GM06990 (cell line): ENCODE measurements around the gene STARD7.

Source experiments
- DNase-seq: peaks from one replicate; pipeline ENCODE4 v3.0.0-alpha.2; 2011; ENCODE audit not compliant: insufficient read length; ENCODE audit errors: extremely low read depth
- H3K27me3 ChIP-seq: replicated peaks from 2 replicates; pipeline ENCODE4 v1.6.0; 2011; ENCODE audit warnings: low read length; ENCODE audit not compliant: control insufficient read depth, insufficient read depth
- H3K36me3 ChIP-seq: 2 replicates; pipeline ENCODE4 v1.5.1; 2011; ENCODE audit warnings: low read length; ENCODE audit not compliant: control insufficient read depth, insufficient read depth
- H3K4me3 ChIP-seq: replicated peaks from 2 replicates; pipeline ENCODE4 v1.5.1; 2011; ENCODE audit warnings: low read depth, mild to moderate bottlenecking, control low read depth, low read length
- TF ChIP-seq, protein P1 (sequence below): IDR thresholded peaks from 2 replicates; pipeline ENCODE4 v1.5.1; 2011; ENCODE audit warnings: low read length, control low read depth, mild to moderate bottlenecking, inconsistent platforms; ENCODE audit not compliant: insufficient read depth, poor library complexity, severe bottlenecking

Gene STARD7

DNA sequence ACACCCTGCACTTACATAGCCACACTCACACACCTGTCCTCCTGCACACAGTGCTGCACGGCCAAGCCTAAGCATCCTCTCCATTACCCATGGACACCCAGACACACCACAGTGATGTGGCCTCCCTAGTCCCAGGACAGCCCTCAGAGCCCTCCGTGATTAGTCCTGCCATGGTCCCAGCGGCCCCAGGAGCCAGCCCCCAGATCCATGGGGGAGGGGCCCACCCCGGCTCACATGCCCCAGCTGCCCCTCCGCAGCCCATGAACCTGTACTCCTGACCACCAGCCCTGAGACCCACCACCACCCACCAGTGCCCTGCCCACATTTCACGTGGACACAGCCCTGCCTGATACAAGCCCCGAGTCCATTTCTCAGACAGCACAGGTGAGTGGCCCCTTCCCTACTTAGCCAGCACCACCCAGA, 55.3 kb downstream of the STARD7 start:
- TF ChIP-seq, protein P1, sequence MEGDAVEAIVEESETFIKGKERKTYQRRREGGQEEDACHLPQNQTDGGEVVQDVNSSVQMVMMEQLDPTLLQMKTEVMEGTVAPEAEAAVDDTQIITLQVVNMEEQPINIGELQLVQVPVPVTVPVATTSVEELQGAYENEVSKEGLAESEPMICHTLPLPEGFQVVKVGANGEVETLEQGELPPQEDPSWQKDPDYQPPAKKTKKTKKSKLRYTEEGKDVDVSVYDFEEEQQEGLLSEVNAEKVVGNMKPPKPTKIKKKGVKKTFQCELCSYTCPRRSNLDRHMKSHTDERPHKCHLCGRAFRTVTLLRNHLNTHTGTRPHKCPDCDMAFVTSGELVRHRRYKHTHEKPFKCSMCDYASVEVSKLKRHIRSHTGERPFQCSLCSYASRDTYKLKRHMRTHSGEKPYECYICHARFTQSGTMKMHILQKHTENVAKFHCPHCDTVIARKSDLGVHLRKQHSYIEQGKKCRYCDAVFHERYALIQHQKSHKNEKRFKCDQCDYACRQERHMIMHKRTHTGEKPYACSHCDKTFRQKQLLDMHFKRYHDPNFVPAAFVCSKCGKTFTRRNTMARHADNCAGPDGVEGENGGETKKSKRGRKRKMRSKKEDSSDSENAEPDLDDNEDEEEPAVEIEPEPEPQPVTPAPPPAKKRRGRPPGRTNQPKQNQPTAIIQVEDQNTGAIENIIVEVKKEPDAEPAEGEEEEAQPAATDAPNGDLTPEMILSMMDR = no peak
- H3K36me3 ChIP-seq = no peaks in the 10 kb centered on the region
- DNase-seq = no peak
- no peak overlapping the region for H3K4me3 ChIP-seq
- no peaks in the 10 kb centered on the region for H3K27me3 ChIP-seq

DNA sequence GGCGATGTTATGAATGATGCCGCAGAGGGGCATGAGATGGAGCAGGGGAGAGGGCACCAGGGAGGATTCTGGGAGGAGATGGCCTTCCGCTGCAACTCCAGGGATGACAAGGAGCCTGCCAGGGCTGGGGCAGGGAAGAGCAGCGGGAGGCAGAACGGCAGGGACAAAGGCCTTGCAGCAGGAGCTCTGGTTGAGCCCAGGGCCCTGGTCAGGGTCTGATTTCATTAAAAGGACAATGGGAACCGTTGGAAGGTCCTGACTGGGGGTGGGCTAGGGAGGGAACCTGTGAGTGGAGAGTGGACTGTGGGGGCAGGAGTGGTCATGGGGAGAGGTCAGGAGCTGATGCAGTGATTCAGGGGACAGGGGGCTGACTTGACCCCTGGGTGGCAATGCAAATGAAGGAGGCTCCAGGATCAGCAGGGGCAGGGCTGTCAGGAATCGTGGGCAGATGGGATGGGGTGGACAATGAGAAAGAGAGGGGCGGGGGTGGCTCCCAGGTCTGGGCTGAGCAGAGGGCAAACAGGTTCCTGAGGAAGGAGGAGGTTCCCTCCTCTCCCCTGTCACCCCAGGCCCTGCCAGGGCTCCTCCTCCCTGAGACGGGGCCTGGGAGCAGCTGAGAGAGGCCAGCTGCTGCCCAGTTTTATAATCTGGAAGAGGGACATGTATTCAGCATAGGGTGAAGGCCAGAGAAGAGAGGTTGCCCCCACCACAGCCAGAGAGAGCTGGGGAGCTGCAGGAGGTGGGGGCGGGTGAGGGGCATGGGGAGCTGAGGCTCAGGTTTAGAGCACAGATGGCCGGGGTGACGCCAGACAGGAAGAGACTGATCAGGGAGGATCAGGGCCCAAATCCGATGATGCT, 56.1 kb downstream of the STARD7 start:
- TF ChIP-seq, protein P1 = no peak
- Histone ChIP-seq H3K27me3 (no peaks in the 10 kb centered on the region), H3K4me3 (no peak overlapping the region), H3K36me3 (no peaks in the 10 kb centered on the region)
- DNase-seq = no peak

DNA sequence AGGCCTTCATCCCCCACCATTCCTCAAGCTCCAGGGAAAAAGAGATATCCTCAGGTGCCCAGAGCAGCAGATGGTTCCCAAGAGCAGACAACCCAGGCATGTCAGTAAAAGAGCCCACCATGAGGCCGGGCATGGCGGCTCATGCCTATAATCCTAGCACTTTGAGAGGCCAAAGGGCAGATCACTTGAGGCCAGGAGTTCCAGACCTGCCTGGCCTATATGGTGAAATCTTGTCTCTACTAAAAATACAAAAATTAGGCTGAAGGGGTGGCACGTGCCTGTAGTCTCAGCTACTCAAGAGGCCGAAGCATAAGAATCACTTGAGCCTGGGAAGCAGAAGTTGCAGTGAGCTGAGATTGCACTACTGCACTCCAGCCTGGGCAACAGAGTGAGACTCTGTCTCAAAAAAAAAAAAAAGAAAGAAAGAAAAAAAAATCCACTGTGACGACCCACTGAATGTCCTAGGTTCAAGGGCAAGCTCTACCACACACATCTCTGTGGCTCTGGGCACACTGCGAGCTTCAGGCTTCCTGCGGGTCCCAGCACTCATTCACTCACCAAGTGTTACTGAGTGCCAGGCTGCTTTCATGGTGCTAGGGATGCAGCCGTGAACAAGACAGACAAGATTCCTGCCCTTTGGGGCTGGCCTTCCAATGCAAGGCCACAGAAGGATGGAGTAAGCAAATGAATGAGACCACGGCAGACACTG, 56.9 kb downstream of the STARD7 start:
- Histone ChIP-seq H3K27me3 (no peaks in the 10 kb centered on the region), H3K36me3 (no peaks in the 10 kb centered on the region), H3K4me3 (no peak overlapping the region)
- TF ChIP-seq, protein P1 = no peak
- DNase-seq = no peak

DNA sequence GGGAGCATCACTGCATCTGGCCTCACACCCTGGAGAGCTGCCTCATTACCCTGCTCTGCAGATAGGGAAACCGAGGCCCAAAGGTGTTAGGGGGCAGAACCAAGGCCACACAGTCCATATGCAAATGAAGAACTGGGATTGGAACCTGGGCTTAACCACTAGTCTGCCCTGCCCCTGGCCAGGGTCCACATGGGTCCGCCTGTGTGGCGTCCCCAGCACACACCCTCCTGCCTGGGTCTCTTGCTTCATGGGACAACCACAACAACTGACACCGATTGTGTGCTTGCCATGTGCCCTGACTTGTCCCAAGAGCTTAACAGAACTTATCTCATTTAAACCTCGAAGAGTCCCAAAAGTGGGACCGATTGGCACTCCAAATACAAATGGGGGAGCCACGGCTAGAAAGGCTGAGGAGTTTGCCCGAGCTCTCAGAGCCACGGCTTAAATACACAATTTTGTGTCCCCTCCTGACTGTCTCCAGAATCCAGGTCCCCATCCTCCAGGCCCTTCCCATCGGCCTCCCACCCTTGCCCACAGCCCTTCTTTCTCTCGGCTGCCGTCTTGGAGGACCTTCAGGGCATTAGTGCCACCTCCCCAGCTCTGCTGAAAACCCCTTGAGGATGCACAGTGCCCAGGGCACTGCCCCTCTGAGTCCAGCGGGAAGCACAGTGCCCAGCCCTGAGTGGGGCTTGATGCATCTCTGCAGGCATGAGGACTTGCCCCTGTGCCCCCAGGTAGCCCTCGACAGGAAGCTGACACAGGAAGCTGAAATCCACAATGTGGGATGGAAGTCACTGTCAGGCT, 57.6 kb downstream of the STARD7 start:
- Histone ChIP-seq H3K4me3 (no peak overlapping the region), H3K36me3 (no peaks in the 10 kb centered on the region), H3K27me3 (no peaks in the 10 kb centered on the region)
- DNase-seq = no peak
- TF ChIP-seq, protein P1 = no peak

DNA sequence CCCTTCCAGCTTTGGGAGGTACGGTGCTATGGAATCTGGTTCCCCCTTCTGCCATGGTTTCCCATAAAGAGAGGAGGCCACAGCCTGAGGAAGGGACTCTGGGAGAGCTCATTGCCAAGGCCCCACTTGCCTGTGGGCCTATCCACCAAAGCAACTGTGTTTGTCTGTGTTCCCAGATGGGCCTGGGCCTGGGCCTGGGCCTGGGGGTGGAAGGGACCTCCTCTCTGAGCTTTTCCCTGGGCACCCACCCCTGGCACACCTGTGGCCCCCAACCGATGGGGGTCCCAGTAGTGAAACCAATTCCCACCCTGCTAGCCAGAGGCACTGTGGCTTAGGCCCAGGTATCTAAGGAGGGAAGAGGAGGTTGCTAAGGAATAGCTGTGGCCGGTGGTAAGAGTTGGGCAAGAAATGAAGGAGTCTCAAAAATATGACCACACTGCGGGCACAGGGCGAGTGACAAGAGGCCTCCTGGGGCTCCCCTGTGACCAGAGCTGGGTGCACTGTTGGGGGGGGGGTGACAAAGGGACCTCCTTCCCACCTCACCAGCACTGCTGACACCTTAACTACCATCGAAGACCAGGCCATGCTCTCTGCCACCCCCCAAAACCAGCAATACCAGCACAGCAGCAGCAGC, 58.5 kb downstream of the STARD7 start:
- no peaks in the 10 kb centered on the region for H3K36me3 ChIP-seq
- TF ChIP-seq, protein P1 = no peak
- DNase-seq = no peak
- no peaks in the 10 kb centered on the region for H3K27me3 ChIP-seq
- no peak overlapping the region for H3K4me3 ChIP-seq
